H1 (cell line): ENCODE measurements around the gene ZNF202. TPM values are rescaled to one million over a fixed set of nuclear protein-coding genes. Genes with fewer than 3 reads are reported as not detected.

Experiments
- CTCF ChIA-PET: fragments of 300-600 bp; sonication (Branson Sonifier 250); formaldehyde crosslinking; loops from one replicate; lab custom pipeline; 2021; ENCODE audit not compliant: partially characterized antibody; lab: Charles Lee
- POLR2A ChIA-PET: fragments of 300-600 bp; sonication (Branson Sonifier 250); formaldehyde crosslinking; loops from one replicate; lab custom pipeline; 2021; ENCODE audit warnings: inconsistent platforms; ENCODE audit not compliant: partially characterized antibody; lab: Charles Lee
- DNase-seq, 2 experiments: peaks; one replicate each; pipeline versions ENCODE4 v3.0.0 to v3.0.0-alpha.2; 2010 to 2022; ENCODE audit warnings: low spot score in 2 of 2, low read depth in 1 of 2, mixed read lengths in 1 of 2
- FAIRE-seq: peaks from 2 replicates; lab custom pipeline; 2011; peaks lifted over from hg19 to GRCh38; lab: Jason Lieb, UNC
- H2AFZ ChIP-seq: 2 replicates; pipeline ENCODE4 v1.8.1; 2012; ENCODE audit warnings: low read length, inconsistent platforms
- H2AK5ac ChIP-seq: 2 replicates; pipeline ENCODE4 v1.6.1; 2013; ENCODE audit warnings: low read depth, low read length
- H2BK120ac ChIP-seq: replicated peaks from 2 replicates; pipeline ENCODE3; 2013; ENCODE audit warnings: low read depth, low read length, inconsistent platforms
- H2BK12ac ChIP-seq: 2 replicates; pipeline ENCODE4 v1.6.1; 2013; ENCODE audit warnings: low read depth, low read length
- H2BK15ac ChIP-seq: 2 replicates; pipeline ENCODE4 v1.6.1; 2013; ENCODE audit warnings: low read length
- H2BK20ac ChIP-seq: 2 replicates; pipeline ENCODE4 v1.6.1; 2013; ENCODE audit warnings: low read length
- H2BK5ac ChIP-seq: 2 replicates; pipeline ENCODE4 v1.6.1; 2013; ENCODE audit warnings: low read depth, low read length
- H3K14ac ChIP-seq: 2 replicates; pipeline ENCODE4 v1.6.1; 2013; ENCODE audit warnings: inconsistent platforms; ENCODE audit not compliant: insufficient read length
- H3K18ac ChIP-seq: 2 replicates; pipeline ENCODE4 v1.6.1; 2013; ENCODE audit warnings: low read length; ENCODE audit errors: extremely low read depth
- H3K23ac ChIP-seq: 2 replicates; pipeline ENCODE4 v1.6.1; 2013; ENCODE audit warnings: inconsistent platforms; ENCODE audit not compliant: insufficient read length
- H3K23me2 ChIP-seq: 2 replicates; pipeline ENCODE4 v1.6.1; 2013; ENCODE audit warnings: low read depth, low read length
- H3K27ac ChIP-seq: 2 replicates; pipeline ENCODE4 v1.6.1; 2011; ENCODE audit warnings: low read depth, low read length, inconsistent platforms
- H3K27me3 ChIP-seq, 4 experiments: replicated peaks in 1 of 4; 1 replicate in 1 of 4; 2 replicates in 3 of 4; pipeline versions ENCODE4 v1.6.1 to v1.8.1; 2011 to 2013; ENCODE audit warnings: low read length in 3 of 4, mild to moderate bottlenecking in 3 of 4, inconsistent platforms in 2 of 4, mixed read lengths in 2 of 4, moderate library complexity in 1 of 4; ENCODE audit not compliant: control insufficient read depth in 3 of 4, insufficient read depth in 3 of 4; ENCODE audit errors: extremely low read depth in 1 of 4
- H3K36me3 ChIP-seq, 4 experiments: 2 replicates each; pipeline versions ENCODE4 v1.6.1 to v1.8.1; 2011 to 2013; ENCODE audit warnings: mild to moderate bottlenecking in 4 of 4, low read length in 3 of 4, moderate library complexity in 2 of 4, control low read depth in 1 of 4, inconsistent platforms in 1 of 4; ENCODE audit not compliant: insufficient read depth in 4 of 4, control insufficient read depth in 2 of 4
- H3K4ac ChIP-seq: replicated peaks from 2 replicates; pipeline ENCODE3; 2013; ENCODE audit warnings: low read length, low read depth, mixed read lengths, inconsistent platforms; ENCODE audit not compliant: insufficient read length
- H3K4me1 ChIP-seq, 4 experiments: replicated peaks in 1 of 4; 1 replicate in 1 of 4; 2 replicates in 3 of 4; pipeline versions ENCODE4 v1.6.1 to v1.8.1; 2011 to 2013; ENCODE audit warnings: low read length in 3 of 4, inconsistent platforms in 2 of 4, mixed read lengths in 1 of 4; ENCODE audit not compliant: insufficient read depth in 4 of 4, control insufficient read depth in 3 of 4
- H3K4me2 ChIP-seq, 2 experiments: 2 replicates each; pipeline versions ENCODE4 v1.6.1 to v1.8.1; 2011 to 2013; ENCODE audit warnings: low read depth in 2 of 2, low read length in 2 of 2, control low read depth in 1 of 2, inconsistent platforms in 1 of 2, mild to moderate bottlenecking in 1 of 2; ENCODE audit not compliant: insufficient read depth in 1 of 2
- H3K4me3 ChIP-seq, 4 experiments: fragments of 200-600, 300-600 bp in 1 of 4; sonication (generic), shearing (Covaris generic), sonication (Bioruptor Twin) in 1 of 4; 2 replicates each; pipeline versions ENCODE4 v1.5.1 to v1.8.1; 2011 to 2016; ENCODE audit warnings: low read length in 4 of 4, low read depth in 3 of 4, control low read depth in 2 of 4, inconsistent platforms in 2 of 4, mild to moderate bottlenecking in 2 of 4, mixed read lengths in 1 of 4, moderate library complexity in 1 of 4; ENCODE audit not compliant: insufficient read depth in 2 of 4; ENCODE audit errors: extremely low read depth in 1 of 4
- H3K56ac ChIP-seq: replicated peaks from 2 replicates; pipeline ENCODE3; 2013; ENCODE audit warnings: low read depth, mild to moderate bottlenecking, mixed read lengths, low read length, inconsistent platforms; ENCODE audit not compliant: insufficient read length
- H3K79me1 ChIP-seq: 2 replicates; pipeline ENCODE4 v1.6.1; 2013; ENCODE audit warnings: low read depth, low read length, control low read depth
- H3K79me2 ChIP-seq, 2 experiments: 2 replicates each; pipeline versions ENCODE4 v1.6.1 to v1.8.1; 2012 to 2013; ENCODE audit warnings: low read length in 2 of 2, mild to moderate bottlenecking in 2 of 2, inconsistent platforms in 1 of 2; ENCODE audit not compliant: insufficient read depth in 2 of 2, control insufficient read depth in 1 of 2
- H3K9ac ChIP-seq, 4 experiments: replicated peaks in 1 of 4; 1 replicate in 1 of 4; 2 replicates in 3 of 4; pipeline versions ENCODE4 v1.6.1 to v1.8.1; 2011 to 2013; ENCODE audit warnings: low read depth in 3 of 4, low read length in 3 of 4, control low read depth in 2 of 4, mild to moderate bottlenecking in 2 of 4, moderate library complexity in 2 of 4, inconsistent platforms in 1 of 4; ENCODE audit errors: extremely low read depth in 1 of 4
- H3K9me3 ChIP-seq, 2 experiments: 2 replicates each; pipeline versions ENCODE4 v1.6.1 to v1.8.1; 2012 to 2013; ENCODE audit warnings: mild to moderate bottlenecking in 2 of 2, moderate library complexity in 2 of 2, control low read depth in 1 of 2, inconsistent platforms in 1 of 2, low read depth in 1 of 2, low read length in 1 of 2, mixed read lengths in 1 of 2; ENCODE audit not compliant: insufficient read depth in 2 of 2
- H4K20me1 ChIP-seq, 2 experiments: replicated peaks in 1 of 2; 2 replicates each; pipeline versions ENCODE3 to v1.8.1; 2011 to 2013; ENCODE audit warnings: inconsistent platforms in 2 of 2, low read length in 2 of 2, mild to moderate bottlenecking in 1 of 2; ENCODE audit not compliant: insufficient read depth in 2 of 2, control insufficient read depth in 1 of 2
- H4K5ac ChIP-seq: 2 replicates; pipeline ENCODE4 v1.6.1; 2013; ENCODE audit warnings: low read length, low read depth, mixed read lengths, inconsistent platforms; ENCODE audit not compliant: insufficient read length
- H4K8ac ChIP-seq: 2 replicates; pipeline ENCODE4 v1.8.0; 2013; ENCODE audit warnings: mild to moderate bottlenecking, moderate library complexity, low read length, inconsistent platforms; ENCODE audit not compliant: insufficient read depth; ENCODE audit errors: extremely low read depth
- H4K91ac ChIP-seq: replicated peaks from 2 replicates; pipeline ENCODE3; 2013; ENCODE audit warnings: low read length, mixed read lengths, inconsistent platforms; ENCODE audit not compliant: insufficient read length
- ASH2L ChIP-seq: fragments of 200-600, 300-600 bp; sonication (generic); IDR thresholded peaks from one replicate; pipeline ENCODE4 v1.7.1; 2017; ENCODE audit warnings: low read length
- CBX8 ChIP-seq: fragments of 300-800, 300-1000 bp; sonication (generic); IDR thresholded peaks from 2 replicates; pipeline ENCODE4 v1.7.1; 2016; ENCODE audit warnings: low read depth, low read length, borderline replicate concordance
- HDAC2 ChIP-seq, 2 experiments: fragments of 300-600 bp in 1 of 2; sonication (generic) in 1 of 2; IDR thresholded peaks; 2 replicates each; pipeline ENCODE4 v1.6.1; 2011 to 2012; ENCODE audit warnings: low read depth in 2 of 2, low read length in 2 of 2, mild to moderate bottlenecking in 2 of 2, moderate library complexity in 2 of 2, borderline replicate concordance in 1 of 2, inconsistent platforms in 1 of 2
- JUN ChIP-seq: IDR thresholded peaks from 2 replicates; pipeline ENCODE4 v1.6.1; 2011; ENCODE audit warnings: low read depth, mild to moderate bottlenecking, improper control_type of control experiment, low read length
- KDM1A ChIP-seq: fragments of 200-600, 300-600 bp; sonication (generic); IDR thresholded peaks from 2 replicates; pipeline ENCODE4 v1.7.1; 2016; ENCODE audit warnings: mild to moderate bottlenecking, low read length, borderline replicate concordance
- RFX5 ChIP-seq: IDR thresholded peaks from 2 replicates; pipeline ENCODE4 v1.6.1; 2011; ENCODE audit warnings: low read depth, low read length, improper control_type of control experiment, borderline replicate concordance
- SIX5 ChIP-seq: IDR thresholded peaks from 2 replicates; pipeline ENCODE4 v1.6.1; 2011; ENCODE audit warnings: mild to moderate bottlenecking, low read depth, low read length
- TBP ChIP-seq: IDR thresholded peaks from 2 replicates; pipeline ENCODE4 v1.6.1; 2011; ENCODE audit warnings: low read depth, low read length, improper control_type of control experiment
- ZNF274 ChIP-seq: IDR thresholded peaks from 2 replicates; pipeline ENCODE4 v1.7.0; 2012; ENCODE audit warnings: low read length, borderline replicate concordance; ENCODE audit errors: extremely low read depth
- WGBS, 2 experiments: shearing (Covaris generic) in 1 of 2; methylation state at CpG; one replicate each; pipeline versions ENCODE4 v1.1.6 to v1.1.7; 2013 to 2015; ENCODE audit warnings: low lambda C conversion rate in 2 of 2, mixed read lengths in 2 of 2, inconsistent platforms in 1 of 2, low coverage in 1 of 2, missing lambda C conversion rate in 1 of 2; ENCODE audit not compliant: insufficient replicate concordance in 2 of 2, insufficient coverage in 1 of 2, insufficient read length in 1 of 2; ENCODE audit errors: extremely low coverage in 1 of 2, missing lambda C conversion rate in 1 of 2; 5-methylcytosine and 5-hydroxymethylcytosine counted together
- polyA plus RNA-seq, 7 experiments: library from polyadenylated mRNA; depleted of rRNA in 3 of 7; stranded (reverse) in 5 of 7; unstranded in 2 of 7; fragments of >200 nt in 5 of 7; fragments of 200-250 nt in 2 of 7; gene quantifications; 1 replicate in 5 of 7; 2 replicates in 1 of 7; 4 replicates in 1 of 7; pipeline versions ENCODE4 v1.2.1 to v1.2.3, GENCODE V29; 2011 to 2013; ENCODE audit warnings: missing spikeins in 2 of 7, mixed read lengths in 2 of 7
- total RNA-seq: library from RNA; stranded (reverse); fragmentation: NEBNext Ultra II Directional; extraction: Animal tissue kit (Norgen Biotek cat#: 25700); gene quantifications from 2 replicates; pipeline ENCODE4 v1.2.1, GENCODE V29; 2021
- TF ChIP-seq, protein P1 (sequence below): IDR thresholded peaks from 2 replicates; pipeline ENCODE4 v1.6.1; 2012; ENCODE audit warnings: low read length, inconsistent platforms
- TF ChIP-seq, protein P2 (sequence below): IDR thresholded peaks from 2 replicates; pipeline ENCODE4 v1.6.1; 2012; ENCODE audit warnings: inconsistent platforms

Gene ZNF202
- total and polyA plus RNA-seq, 2 of the 8 experiments (the other 6 are each of a cell fraction or from before 2014, with no cell fraction given) = 14.1 to 33.9 TPM

DNA sequence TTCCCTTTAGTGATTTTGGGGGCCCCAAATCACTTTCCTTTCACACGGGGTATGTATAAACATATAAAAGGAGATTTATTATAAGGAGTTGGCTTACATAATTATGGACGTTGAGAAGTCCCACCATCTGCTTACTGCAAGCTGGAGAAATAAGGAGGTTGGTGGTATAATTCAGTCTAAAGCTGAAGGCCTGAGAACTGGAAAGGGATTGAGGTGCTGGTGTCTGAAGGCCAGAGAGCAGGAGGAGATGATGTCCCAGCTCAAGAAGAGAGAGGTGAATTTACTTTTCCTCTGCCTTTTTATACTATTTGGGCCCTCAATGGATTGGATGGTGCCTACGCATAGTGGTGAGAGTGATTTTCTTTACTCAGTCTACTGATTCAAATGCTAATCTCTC is 1.3 kb upstream of the ZNF202 start:
- WGBS, 2 experiments = 1% methylated on average over 3 of the region's 3 CpGs; no CpG with 5 or more reads in 1 of the 2 experiments
- Histone ChIP-seq H3K4me1 (peaks cover 4 to 32% (median 17%) of the 10 kb centered on the region in 4 experiments; a peak in 6 of 7 replicates), H3K79me2 (peaks cover 29 to 36% of the 10 kb centered on the region in 2 experiments), H3K23ac (no peak overlapping the region), H3K36me3 (peaks cover 10 to 24% (median 21%) of the 10 kb centered on the region in 4 experiments), H3K9me3 (peaks cover 7 to 10% of the 10 kb centered on the region in 2 experiments), H3K27me3 (no peaks in the 10 kb centered on the region), H3K14ac (no peak overlapping the region), H4K20me1 (peaks cover 0 to 1% of the 10 kb centered on the region in 2 experiments), H3K27ac (peak overlapping the region; percentile 77; the same call in 1 of the 2 replicates), H3K9ac (peak overlapping the region in 1 of 4 experiments; percentile 10; a peak in 3 of 7 replicates), H4K91ac (peak overlapping the region; percentile 54), H3K4me3 (peak overlapping the region; percentile 82 to 95 (median 89); a peak in 7 of 8 replicates), H3K79me1 (no peaks in the 10 kb centered on the region), H3K18ac (peak overlapping the region; percentile 80), H3K56ac (peak overlapping the region; percentile 94), H2BK12ac (peak overlapping the region; percentile 44; the same call in 1 of the 2 replicates), H3K4me2 (peak overlapping the region; percentile 76 to 84), H2BK15ac (no peak overlapping the region), H4K8ac (no peak overlapping the region), H3K23me2 (peaks cover 11% of the 10 kb centered on the region), H2BK5ac (peak overlapping the region; percentile 95; the same call in 1 of the 2 replicates), H3K4ac (peak overlapping the region; percentile 79), H2BK120ac (peak overlapping the region; percentile 7), H4K5ac (peak overlapping the region; percentile 90), H2AFZ (no peak overlapping the region), H2BK20ac (no peak overlapping the region; the same call in 1 of the 2 replicates), H2AK5ac (no peak overlapping the region)
- DNase-seq (no peak), FAIRE-seq (no peak)
- ChIA-PET CTCF (no interaction called here), POLR2A (interaction anchor here (1.4 to 2.6 kb wide), 3 partner anchors 9 to 33 kb away, joined by 3 to 12 read pairs (median 11); no protein-coding TSS in a partner anchor)
- TF ChIP-seq, protein P1, sequence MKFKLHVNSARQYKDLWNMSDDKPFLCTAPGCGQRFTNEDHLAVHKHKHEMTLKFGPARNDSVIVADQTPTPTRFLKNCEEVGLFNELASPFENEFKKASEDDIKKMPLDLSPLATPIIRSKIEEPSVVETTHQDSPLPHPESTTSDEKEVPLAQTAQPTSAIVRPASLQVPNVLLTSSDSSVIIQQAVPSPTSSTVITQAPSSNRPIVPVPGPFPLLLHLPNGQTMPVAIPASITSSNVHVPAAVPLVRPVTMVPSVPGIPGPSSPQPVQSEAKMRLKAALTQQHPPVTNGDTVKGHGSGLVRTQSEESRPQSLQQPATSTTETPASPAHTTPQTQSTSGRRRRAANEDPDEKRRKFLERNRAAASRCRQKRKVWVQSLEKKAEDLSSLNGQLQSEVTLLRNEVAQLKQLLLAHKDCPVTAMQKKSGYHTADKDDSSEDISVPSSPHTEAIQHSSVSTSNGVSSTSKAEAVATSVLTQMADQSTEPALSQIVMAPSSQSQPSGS = no peak
- TF ChIP-seq RFX5 = no peak
- TF ChIP-seq ZNF274 = no peak
- TF ChIP-seq TBP = peak; percentile 40; the same call in 1 of the 2 replicates
- TF ChIP-seq JUN = no peak
- TF ChIP-seq CBX8 = no peak
- no peak for TF ChIP-seq SIX5
- TF ChIP-seq KDM1A = no peak
- no peak for TF ChIP-seq HDAC2 (IDR thresholded peaks at IDR 0.05; ENCODE audit: borderline replicate concordance in 1 of 2, low read depth in 2 of 2, low read length in 2 of 2)
- peak; percentile 48 for TF ChIP-seq ASH2L
- TF ChIP-seq, protein P2, sequence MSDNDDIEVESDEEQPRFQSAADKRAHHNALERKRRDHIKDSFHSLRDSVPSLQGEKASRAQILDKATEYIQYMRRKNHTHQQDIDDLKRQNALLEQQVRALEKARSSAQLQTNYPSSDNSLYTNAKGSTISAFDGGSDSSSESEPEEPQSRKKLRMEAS = no peak
